Measurements from ENCODE around the gene RABGGTA.
"Not testable (repeated sequence)": the region's sequence is repeated elsewhere in the genome, so short reads cannot be mapped to it uniquely, and the experiment has no call there.

The RABGGTA gene

GRCh38 chr14:24224618-24225071, 46.8 kb downstream of the RABGGTA start:
- H3K27ac ChIP-seq (ENCODE audit: low read depth, low read length): no peak overlapping the region
- no peaks in the 10 kb centered on the region for H3K27me3 ChIP-seq (ENCODE audit: control insufficient read depth, insufficient read depth, low read length)
- H3K9me3 ChIP-seq (ENCODE audit: control insufficient read depth, insufficient read depth, low read length): no peaks in the 10 kb centered on the region
- H3K4me3 ChIP-seq (ENCODE audit: low read depth, low read length): no peak overlapping the region
- peaks cover 17% of the 10 kb centered on the region for H3K36me3 ChIP-seq (ENCODE audit: control insufficient read depth, insufficient read depth, low read length)
- H3K9ac ChIP-seq (ENCODE audit: low read depth, low read length): no peak overlapping the region
- no peaks in the 10 kb centered on the region for H3K4me1 ChIP-seq (ENCODE audit: control insufficient read depth, insufficient read depth, low read length)

- not testable (repeated sequence) for H3K27me3 ChIP-seq (ENCODE audit: control insufficient read depth, insufficient read depth, low read length); H3K9me3 ChIP-seq (ENCODE audit: control insufficient read depth, insufficient read depth, low read length); H3K9ac ChIP-seq (ENCODE audit: low read depth, low read length); H3K4me3 ChIP-seq (ENCODE audit: low read depth, low read length); H3K4me1 ChIP-seq (ENCODE audit: control insufficient read depth, insufficient read depth, low read length); H3K27ac ChIP-seq (ENCODE audit: low read depth, low read length)
- peaks cover 18% of the 10 kb centered on the region for H3K36me3 ChIP-seq (ENCODE audit: control insufficient read depth, insufficient read depth, low read length)
Measured at GRCh38 chr14:24222987-24223386, 48.4 kb downstream of the RABGGTA start.

DNA sequence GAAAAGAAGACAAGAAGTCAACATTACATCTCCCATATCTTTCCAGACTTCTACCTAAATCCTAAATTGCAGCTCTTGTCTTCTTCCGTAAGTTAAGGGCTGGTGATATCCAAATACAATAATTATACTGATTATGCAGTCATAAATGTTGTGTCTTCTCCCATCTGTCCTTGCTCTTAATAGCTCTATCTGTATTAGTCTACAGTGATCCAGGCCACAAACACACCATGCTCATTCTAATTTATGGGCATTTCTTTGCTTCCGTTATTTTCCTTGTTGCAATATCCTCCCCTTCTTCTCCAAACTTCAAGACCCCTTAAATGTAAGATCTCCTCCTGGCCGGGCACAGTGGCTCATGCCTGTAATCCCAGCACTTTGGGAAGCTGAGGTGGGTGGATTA, 51.9 kb downstream of the RABGGTA start:
- no peak overlapping the region for H3K27ac ChIP-seq (ENCODE audit: low read depth, low read length)
- no peak overlapping the region for H3K9ac ChIP-seq (ENCODE audit: low read depth, low read length)
- no peaks in the 10 kb centered on the region for H3K4me1 ChIP-seq (ENCODE audit: control insufficient read depth, insufficient read depth, low read length)
- peaks cover 17% of the 10 kb centered on the region for H3K36me3 ChIP-seq (ENCODE audit: control insufficient read depth, insufficient read depth, low read length)
- H3K4me3 ChIP-seq (ENCODE audit: low read depth, low read length): no peak overlapping the region
- no peaks in the 10 kb centered on the region for H3K27me3 ChIP-seq (ENCODE audit: control insufficient read depth, insufficient read depth, low read length)
- no peaks in the 10 kb centered on the region for H3K9me3 ChIP-seq (ENCODE audit: control insufficient read depth, insufficient read depth, low read length)

- Histone ChIP-seq H3K36me3 (ENCODE audit: control insufficient read depth, insufficient read depth, low read length) (peaks cover 17% of the 10 kb centered on the region), H3K4me1 (ENCODE audit: control insufficient read depth, insufficient read depth, low read length) (no peaks in the 10 kb centered on the region), H3K27me3 (ENCODE audit: control insufficient read depth, insufficient read depth, low read length) (no peaks in the 10 kb centered on the region), H3K4me3 (ENCODE audit: low read depth, low read length) (no peak overlapping the region), H3K9me3 (ENCODE audit: control insufficient read depth, insufficient read depth, low read length) (no peaks in the 10 kb centered on the region), H3K9ac (ENCODE audit: low read depth, low read length) (no peak overlapping the region), H3K27ac (ENCODE audit: low read depth, low read length) (no peak overlapping the region)
Measured at GRCh38 chr14:24219080-24219479, 52.3 kb downstream of the RABGGTA start.

DNA sequence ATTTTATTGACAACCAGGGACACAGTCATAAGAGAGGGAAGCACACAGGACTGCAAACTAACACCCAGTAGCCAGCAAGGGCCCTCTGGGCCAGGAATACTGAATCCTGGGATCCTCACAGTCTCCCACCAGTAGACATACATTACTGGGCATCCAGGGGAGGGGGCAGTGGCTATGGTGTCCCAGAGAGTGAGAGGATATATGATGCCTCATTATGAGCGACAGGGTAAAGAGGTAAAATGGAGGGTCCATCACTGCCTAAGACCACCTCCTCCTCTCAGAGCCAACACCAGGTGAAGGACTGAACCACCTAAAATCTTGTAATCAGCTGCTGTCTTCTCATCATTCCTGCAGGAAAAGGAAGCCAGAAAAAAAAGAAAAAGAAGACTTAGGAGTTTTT, 54.5 kb downstream of the RABGGTA start:
- peaks cover 21% of the 10 kb centered on the region for H3K36me3 ChIP-seq (ENCODE audit: control insufficient read depth, insufficient read depth, low read length)
- not testable (repeated sequence) for H3K9me3 ChIP-seq (ENCODE audit: control insufficient read depth, insufficient read depth, low read length); H3K9ac ChIP-seq (ENCODE audit: low read depth, low read length); H3K27ac ChIP-seq (ENCODE audit: low read depth, low read length); H3K27me3 ChIP-seq (ENCODE audit: control insufficient read depth, insufficient read depth, low read length); H3K4me1 ChIP-seq (ENCODE audit: control insufficient read depth, insufficient read depth, low read length); H3K4me3 ChIP-seq (ENCODE audit: low read depth, low read length)

- H3K9ac ChIP-seq (ENCODE audit: low read depth, low read length): no peak overlapping the region
- H3K27ac ChIP-seq (ENCODE audit: low read depth, low read length): peak overlapping the region; percentile 11
- no peaks in the 10 kb centered on the region for H3K27me3 ChIP-seq (ENCODE audit: control insufficient read depth, insufficient read depth, low read length)
- peak overlapping the region; percentile 97; the same call in 1 of the 2 replicates for H3K4me3 ChIP-seq (ENCODE audit: low read depth, low read length)
- H3K36me3 ChIP-seq (ENCODE audit: control insufficient read depth, insufficient read depth, low read length): peaks cover 24% of the 10 kb centered on the region
- H3K9me3 ChIP-seq (ENCODE audit: control insufficient read depth, insufficient read depth, low read length): no peaks in the 10 kb centered on the region
- H3K4me1 ChIP-seq (ENCODE audit: control insufficient read depth, insufficient read depth, low read length): peaks cover 5% of the 10 kb centered on the region
Measured at GRCh38 chr14:24216345-24216699, 55.1 kb downstream of the RABGGTA start.
